Medulla oblongata (tissue), 1 donor: ENCODE data around the gene KLK15.

Experiments
- DNase-seq: peaks from one replicate; pipeline ENCODE4 v3.0.0-alpha.2; 2015; ENCODE audit errors: extremely low spot score

The KLK15 gene, protein sequence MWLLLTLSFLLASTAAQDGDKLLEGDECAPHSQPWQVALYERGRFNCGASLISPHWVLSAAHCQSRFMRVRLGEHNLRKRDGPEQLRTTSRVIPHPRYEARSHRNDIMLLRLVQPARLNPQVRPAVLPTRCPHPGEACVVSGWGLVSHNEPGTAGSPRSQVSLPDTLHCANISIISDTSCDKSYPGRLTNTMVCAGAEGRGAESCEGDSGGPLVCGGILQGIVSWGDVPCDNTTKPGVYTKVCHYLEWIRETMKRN

DNA sequence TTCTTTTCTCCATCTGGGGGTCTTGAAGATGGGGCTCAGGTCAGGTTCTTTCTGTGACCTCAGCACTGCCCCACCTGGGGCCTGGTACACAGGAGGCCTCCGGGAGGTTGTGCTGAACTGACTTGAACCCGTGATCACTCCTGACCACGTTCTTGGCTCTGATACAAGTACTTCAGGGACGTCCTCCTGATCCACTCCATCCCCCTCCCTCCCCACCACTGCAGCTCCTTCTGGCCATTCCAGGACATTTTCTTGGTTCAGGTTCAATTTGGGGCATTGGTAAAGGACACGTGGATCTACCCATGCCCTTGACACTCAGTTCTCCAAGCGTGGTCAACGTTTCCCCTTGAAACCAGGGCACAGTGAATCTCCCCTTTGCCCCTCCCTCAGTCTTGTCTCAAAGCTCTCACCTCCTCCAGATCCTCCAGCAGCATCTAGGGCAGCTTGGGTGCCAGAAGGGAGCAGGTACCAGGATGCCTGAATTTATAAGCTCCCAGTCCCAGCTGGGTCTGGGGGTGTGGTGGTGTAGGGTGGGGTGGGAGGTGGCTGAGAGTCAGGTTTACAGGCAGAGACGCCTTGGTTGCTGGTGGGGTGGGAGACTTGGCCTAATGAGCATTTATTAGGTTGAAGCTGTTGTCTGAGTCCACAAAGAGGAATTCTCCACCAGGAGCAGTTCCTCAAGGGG is at the start of gene KLK15:
KLK15 (minus strand) TSS at position 458 of the 685 bp plus-strand sequence. CDS start 2,082 bp downstream, outside the sequence.
- DNase-seq = no peak

DNA sequence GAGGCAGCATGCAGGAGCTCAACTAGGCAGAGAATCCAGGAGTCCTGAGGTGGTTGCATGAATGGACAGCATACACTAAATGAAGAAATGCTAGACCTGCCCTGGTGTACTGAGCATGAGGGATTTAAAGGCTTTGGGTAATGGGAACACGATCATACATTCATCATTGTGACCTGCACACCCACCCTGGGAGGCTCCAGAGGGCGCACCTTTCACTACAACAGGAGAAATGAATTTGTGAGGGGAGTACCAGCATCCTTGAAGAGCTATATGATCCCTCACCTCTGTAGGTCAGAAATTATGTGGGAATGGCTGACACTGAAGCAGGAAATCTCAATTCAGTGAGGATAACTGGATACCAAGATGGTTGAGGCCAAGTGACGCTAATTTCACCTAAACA is 48.8 kb upstream of the KLK15 start:
- no peak for DNase-seq

DNA sequence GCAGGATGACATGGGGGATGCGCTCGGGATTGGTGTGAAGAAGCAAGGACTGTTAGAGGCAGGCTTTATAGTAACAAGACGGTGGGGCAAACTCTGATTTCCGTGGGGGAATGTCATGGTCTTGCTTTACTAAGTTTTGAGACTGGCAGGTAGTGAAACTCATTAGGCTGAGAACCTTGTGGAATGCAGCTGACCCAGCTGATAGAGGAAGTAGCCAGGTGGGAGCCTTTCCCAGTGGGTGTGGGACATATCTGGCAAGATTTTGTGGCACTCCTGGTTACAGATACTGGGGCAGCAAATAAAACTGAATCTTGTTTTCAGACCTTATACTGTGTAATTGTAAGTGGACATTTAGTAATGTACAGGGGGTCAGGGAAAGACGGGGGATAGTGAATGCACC is 46.9 kb upstream of the KLK15 start:
- no peak for DNase-seq

DNA sequence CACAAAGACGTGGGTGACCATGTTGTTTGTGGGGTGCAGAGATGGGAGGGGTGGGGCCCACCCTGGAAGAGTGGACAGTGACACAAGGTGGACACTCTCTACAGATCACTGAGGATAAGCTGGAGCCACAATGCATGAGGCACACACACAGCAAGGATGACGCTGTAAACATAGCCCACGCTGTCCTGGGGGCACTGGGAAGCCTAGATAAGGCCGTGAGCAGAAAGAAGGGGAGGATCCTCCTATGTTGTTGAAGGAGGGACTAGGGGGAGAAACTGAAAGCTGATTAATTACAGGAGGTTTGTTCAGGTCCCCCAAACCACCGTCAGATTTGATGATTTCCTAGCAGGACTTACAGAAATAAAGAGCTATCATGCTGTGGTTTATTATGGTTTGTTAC is 45.5 kb upstream of the KLK15 start:
- no peak for DNase-seq

DNA sequence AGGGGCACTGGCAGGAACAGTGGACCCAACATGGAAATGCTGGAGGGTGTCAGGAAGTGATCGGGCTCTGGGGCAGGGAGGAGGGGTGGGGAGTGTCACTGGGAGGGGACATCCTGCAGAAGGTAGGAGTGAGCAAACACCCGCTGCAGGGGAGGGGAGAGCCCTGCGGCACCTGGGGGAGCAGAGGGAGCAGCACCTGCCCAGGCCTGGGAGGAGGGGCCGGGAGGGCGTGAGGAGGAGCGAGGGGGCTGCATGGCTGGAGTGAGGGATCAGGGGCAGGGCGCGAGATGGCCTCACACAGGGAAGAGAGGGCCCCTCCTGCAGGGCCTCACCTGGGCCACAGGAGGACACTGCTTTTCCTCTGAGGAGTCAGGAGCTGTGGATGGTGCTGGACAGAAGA is 44.0 kb upstream of the KLK15 start:
- DNase-seq = no peak

DNA sequence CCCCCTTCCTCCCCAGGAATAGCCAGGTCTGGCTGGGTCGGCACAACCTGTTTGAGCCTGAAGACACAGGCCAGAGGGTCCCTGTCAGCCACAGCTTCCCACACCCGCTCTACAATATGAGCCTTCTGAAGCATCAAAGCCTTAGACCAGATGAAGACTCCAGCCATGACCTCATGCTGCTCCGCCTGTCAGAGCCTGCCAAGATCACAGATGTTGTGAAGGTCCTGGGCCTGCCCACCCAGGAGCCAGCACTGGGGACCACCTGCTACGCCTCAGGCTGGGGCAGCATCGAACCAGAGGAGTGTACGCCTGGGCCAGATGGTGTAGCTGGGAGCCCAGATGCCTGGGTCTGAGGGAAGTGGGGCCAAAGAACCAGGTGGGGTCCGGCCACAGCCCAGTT is 43.1 kb upstream of the KLK15 start:
- no peak for DNase-seq

DNA sequence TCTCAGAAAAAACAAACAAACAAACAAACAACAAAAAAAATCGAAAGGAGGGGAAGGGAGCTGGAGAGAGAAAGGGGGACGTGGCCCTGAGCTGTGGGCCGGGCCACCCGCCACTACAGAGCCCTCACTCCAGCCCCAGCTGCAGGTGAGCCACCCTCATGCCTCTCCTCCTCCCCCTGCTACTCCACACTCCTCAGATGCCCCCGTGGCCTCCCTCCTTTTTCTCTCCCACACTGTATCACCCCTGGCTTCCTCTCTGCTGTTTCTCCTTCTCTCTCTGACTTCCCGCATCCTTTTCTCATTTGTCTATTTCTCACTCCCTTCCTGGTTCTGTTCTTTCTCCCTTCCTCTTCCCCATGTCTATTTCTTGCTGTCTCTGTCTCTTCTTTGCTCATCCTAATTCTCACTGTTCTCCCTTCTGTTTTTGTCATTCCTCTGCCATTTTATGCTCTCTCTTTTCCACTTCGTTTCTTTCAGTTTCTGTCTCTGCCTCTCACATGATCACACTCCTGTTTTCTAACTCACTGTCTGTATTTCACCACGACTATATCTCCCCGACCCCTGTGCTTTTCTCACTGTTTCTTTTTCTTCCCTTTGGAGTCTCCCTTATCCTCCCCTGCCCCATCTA is 42.5 kb upstream of the KLK15 start:
- no peak for DNase-seq

DNA sequence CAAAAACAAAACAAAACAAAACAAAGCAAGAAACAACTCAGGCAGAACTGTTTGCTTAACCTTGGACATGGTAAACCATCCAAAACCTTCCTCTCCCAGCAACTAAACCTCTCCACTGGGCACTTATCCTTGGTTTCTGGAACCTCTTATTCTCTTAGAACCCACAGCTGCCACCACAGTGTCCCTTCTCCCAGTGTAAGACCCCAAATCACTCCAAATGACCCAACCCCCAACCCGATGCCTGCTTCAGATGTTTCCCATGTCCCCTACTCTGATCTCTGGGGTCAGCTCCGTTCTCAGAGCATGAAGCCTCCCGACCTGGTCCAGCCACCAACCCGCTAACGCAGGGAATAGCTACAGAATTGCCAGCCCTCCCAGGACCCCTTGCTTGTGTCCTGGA is 40.8 kb upstream of the KLK15 start:
- no peak for DNase-seq

DNA sequence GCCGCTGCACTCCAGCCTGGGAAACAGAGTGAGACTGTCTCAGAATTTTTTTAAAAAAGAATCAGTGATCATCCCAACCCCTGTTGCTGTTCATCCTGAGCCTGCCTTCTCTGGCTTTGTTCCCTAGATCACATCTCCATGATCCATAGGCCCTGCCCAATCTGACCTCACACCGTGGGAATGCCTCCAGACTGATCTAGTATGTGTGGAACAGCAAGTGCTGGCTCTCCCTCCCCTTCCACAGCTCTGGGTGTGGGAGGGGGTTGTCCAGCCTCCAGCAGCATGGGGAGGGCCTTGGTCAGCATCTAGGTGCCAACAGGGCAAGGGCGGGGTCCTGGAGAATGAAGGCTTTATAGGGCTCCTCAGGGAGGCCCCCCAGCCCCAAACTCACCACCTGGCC is 39.7 kb upstream of the KLK15 start, which contains the start of gene KLK2:
KLK2 (plus strand) TSS at position 384 of the 400 bp plus-strand sequence. CDS start 35 bp downstream, outside the sequence.
- DNase-seq = no peak

DNA sequence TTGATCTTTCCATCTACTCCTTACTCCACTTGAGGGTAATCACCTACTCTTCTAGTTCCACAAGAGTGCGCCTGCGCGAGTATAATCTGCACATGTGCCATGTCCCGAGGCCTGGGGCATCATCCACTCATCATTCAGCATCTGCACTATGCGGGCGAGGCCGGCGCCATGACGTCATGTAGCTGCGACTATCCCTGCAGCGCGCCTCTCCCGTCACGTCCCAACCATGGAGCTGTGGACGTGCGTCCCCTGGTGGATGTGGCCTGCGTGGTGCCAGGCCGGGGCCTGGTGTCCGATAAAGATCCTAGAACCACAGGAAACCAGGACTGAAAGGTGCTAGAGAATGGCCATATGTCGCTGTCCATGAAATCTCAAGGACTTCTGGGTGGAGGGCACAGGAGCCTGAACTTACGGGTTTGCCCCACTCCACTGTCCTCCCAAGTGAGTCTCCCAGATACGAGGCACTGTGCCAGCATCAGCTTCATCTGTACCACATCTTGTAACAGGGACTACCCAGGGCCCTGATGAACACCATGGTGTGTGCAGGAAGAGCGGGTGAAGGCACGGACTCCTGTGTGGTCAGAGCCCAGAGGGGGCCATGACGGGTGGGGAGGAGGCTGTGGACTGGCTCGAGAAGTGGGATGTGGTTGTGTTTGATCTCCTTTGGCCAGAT is 37.2 kb upstream of the KLK15 start:
- DNase-seq = no peak

DNA sequence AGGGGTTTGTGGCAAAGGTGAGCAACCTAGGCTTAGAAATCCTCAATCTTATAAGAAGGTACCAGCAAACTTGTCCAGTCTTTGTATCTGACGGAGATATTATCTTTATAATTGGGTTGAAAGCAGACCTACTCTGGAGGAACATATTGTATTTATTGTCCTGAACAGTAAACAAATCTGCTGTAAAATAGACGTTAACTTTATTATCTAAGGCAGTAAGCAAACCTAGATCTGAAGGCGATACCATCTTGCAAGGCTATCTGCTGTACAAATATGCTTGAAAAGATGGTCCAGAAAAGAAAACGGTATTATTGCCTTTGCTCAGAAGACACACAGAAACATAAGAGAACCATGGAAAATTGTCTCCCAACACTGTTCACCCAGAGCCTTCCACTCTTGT is 36.1 kb upstream of the KLK15 start:
- no peak for DNase-seq

DNA sequence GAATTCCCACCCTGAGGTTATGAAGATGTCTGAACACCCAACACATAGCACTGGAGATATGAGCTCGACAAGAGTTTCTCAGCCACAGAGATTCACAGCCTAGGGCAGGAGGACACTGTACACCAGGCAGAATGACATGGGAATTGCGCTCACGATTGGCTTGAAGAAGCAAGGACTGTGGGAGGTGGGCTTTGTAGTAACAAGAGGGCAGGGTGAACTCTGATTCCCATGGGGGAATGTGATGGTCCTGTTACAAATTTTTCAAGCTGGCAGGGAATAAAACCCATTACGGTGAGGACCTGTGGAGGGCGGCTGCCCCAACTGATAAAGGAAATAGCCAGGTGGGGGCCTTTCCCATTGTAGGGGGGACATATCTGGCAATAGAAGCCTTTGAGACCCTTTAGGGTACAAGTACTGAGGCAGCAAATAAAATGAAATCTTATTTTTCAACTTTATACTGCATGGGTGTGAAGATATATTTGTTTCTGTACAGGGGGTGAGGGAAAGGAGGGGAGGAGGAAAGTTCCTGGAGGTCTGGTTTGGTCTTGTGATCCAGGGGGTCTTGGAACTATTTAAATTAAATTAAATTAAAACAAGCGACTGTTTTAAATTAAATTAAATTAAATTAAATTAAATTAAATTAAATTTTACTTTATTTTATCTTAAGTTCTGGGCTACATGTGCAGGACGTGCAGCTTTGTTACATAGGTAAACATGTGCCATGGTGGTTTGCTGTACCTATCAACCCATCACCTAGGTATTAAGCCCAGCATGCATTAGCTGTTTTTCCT is 28.3 kb upstream of the KLK15 start:
- DNase-seq = no peak

DNA sequence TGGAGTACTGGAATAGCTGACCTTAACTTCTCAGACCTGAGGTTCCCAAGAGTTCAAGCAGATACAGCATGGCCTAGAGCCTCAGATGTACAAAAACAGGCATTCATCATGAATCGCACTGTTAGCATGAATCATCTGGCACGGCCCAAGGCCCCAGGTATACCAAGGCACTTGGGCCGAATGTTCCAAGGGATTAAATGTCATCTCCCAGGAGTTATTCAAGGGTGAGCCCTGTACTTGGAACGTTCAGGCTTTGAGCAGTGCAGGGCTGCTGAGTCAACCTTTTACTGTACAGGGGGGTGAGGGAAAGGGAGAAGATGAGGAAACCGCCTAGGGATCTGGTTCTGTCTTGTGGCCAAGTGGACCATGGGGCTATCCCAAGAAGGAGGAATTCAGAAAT is 27.6 kb upstream of the KLK15 start:
- no peak for DNase-seq

DNA sequence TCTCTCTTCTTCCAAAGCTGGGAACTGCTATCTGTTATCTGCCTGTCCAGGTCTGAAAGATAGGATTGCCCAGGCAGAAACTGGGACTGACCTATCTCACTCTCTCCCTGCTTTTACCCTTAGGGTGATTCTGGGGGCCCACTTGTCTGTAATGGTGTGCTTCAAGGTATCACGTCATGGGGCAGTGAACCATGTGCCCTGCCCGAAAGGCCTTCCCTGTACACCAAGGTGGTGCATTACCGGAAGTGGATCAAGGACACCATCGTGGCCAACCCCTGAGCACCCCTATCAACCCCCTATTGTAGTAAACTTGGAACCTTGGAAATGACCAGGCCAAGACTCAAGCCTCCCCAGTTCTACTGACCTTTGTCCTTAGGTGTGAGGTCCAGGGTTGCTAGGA is 26.5 kb upstream of the KLK15 start:
- DNase-seq = no peak

DNA sequence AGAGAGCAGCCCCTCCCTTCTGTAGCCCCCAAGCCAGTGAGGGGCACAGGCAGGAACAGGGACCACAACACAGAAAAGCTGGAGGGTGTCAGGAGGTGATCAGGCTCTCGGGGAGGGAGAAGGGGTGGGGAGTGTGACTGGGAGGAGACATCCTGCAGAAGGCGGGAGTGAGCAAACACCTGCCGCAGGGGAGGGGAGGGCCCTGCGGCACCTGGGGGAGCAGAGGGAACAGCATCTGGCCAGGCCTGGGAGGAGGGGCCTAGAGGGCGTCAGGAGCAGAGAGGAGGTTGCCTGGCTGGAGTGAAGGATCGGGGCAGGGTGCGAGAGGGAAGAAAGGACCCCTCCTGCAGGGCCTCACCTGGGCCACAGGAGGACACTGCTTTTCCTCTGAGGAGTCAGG is 25.5 kb upstream of the KLK15 start:
- no peak for DNase-seq

DNA sequence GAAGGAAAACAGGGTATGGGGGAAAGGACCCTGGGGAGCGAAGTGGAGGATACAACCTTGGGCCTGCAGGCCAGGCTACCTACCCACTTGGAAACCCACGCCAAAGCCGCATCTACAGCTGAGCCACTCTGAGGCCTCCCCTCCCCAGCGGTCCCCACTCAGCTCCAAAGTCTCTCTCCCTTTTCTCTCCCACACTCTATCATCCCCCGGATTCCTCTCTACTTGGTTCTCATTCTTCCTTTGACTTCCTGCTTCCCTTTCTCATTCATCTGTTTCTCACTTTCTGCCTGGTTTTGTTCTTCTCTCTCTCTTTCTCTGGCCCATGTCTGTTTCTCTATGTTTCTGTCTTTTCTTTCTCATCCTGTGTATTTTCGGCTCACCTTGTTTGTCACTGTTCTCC is 24.0 kb upstream of the KLK15 start:
- DNase-seq = no peak

DNA sequence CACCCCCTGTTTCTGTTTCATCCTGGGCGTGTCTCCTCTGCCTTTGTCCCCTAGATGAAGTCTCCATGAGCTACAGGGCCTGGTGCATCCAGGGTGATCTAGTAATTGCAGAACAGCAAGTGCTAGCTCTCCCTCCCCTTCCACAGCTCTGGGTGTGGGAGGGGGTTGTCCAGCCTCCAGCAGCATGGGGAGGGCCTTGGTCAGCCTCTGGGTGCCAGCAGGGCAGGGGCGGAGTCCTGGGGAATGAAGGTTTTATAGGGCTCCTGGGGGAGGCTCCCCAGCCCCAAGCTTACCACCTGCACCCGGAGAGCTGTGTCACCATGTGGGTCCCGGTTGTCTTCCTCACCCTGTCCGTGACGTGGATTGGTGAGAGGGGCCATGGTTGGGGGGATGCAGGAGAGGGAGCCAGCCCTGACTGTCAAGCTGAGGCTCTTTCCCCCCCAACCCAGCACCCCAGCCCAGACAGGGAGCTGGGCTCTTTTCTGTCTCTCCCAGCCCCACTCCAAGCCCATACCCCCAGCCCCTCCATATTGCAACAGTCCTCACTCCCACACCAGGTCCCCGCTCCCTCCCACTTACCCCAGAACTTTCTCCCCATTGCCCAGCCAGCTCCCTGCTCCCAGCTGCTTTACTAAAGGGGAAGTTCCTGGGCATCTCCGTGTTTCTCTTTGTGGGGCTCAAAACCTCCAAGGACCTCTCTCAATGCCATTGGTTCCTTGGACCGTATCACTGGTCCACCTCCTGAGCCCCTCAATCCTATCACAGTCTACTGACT is 21.4 kb upstream of the KLK15 start, which contains the start of gene KLK3:
KLK3 (plus strand) TSS at position 280 of the 775 bp plus-strand sequence; CDS start at position 321, 41 bp downstream.
- no peak for DNase-seq

DNA sequence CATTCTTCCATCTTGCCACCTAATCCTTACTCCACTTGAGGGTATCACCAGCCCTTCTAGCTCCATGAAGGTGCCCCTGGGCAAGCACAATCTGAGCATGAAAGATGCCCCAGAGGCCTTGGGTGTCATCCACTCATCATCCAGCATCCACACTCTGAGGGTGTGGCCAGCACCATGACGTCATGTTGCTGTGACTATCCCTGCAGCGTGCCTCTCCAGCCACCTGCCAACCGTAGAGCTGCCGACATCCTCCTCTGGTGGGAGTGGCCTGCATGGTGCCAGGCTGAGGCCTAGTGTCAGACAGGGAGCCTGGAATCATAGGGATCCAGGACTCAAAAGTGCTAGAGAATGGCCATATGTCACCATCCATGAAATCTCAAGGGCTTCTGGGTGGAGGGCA is 18.2 kb upstream of the KLK15 start:
- DNase-seq = no peak

DNA sequence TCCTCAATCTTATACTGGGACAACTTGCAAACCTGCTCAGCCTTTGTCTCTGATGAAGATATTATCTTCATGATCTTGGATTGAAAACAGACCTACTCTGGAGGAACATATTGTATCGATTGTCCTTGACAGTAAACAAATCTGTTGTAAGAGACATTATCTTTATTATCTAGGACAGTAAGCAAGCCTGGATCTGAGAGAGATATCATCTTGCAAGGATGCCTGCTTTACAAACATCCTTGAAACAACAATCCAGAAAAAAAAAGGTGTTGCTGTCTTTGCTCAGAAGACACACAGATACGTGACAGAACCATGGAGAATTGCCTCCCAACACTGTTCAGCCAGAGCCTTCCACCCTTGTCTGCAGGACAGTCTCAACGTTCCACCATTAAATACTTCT is 17.4 kb upstream of the KLK15 start:
- no peak for DNase-seq

DNA sequence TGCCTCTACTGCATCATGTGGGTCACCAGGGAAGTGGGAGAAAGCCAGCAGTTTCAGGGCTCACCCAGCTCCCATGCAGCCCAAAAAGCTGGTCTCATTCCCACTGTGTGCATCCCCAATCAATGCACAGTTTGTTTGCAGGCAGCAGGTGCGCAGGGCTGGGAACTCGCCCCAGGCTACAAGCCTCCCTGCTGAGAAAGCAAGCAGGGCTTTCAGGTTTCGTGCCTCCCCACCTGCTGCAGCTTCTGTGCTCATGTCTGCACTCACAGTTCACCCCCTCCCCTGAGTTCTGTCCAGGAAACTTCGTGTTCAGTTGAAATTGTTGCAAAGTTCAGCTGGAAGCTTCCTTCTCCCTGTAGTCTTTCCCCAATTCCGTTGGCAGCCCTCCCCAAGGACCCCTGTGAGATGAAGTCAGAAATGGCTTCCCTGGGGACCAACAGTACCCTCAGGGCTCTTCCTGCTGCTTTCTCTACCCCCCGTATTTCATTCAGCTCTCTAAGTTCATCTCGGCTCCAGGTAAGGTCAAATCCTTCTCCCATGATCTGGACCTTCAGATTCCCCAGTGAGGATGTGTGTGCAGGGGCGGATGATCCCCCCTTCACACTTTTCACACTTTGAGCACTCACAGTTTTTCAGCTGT is 11.0 kb upstream of the KLK15 start:
- DNase-seq = no peak
